HL-60 (cell line): ENCODE data around the gene C3orf20.

Experiments
- DNase-seq, 2 experiments: peaks; one replicate each; pipeline ENCODE4 v3.0.0-alpha.2; 2010 to 2020; ENCODE audit warnings: low read depth in 1 of 2, low spot score in 1 of 2
- H3K27ac ChIP-seq: fragments of 250-450 bp; sonication (Bioruptor Pico); replicated peaks from 2 replicates; pipeline ENCODE4 v1.5.1; 2020; ENCODE audit warnings: mild to moderate bottlenecking, moderate library complexity
- H3K27me3 ChIP-seq: fragments of 250-450 bp; sonication (Bioruptor Pico); 2 replicates; pipeline ENCODE4 v1.5.1; 2021; ENCODE audit warnings: mild to moderate bottlenecking, moderate library complexity; ENCODE audit not compliant: insufficient read depth, poor library complexity, severe bottlenecking
- H3K4me3 ChIP-seq: replicated peaks from 2 replicates; pipeline ENCODE4 v1.5.1; 2011; ENCODE audit warnings: mild to moderate bottlenecking, control low read depth, low read length; ENCODE audit not compliant: insufficient read depth
- GABPA ChIP-seq: IDR thresholded peaks from 2 replicates; pipeline ENCODE4 v1.6.1; 2012; ENCODE audit warnings: low read depth
- POLR2AphosphoS5 ChIP-seq: IDR thresholded peaks from 2 replicates; pipeline ENCODE4 v1.6.1; 2012; ENCODE audit warnings: low read depth
- SPI1 ChIP-seq: IDR thresholded peaks from 2 replicates; pipeline ENCODE4 v1.6.1; 2012; ENCODE audit warnings: low read depth, mild to moderate bottlenecking, borderline replicate concordance
- TF ChIP-seq, protein P1 (sequence below): IDR thresholded peaks from 2 replicates; pipeline ENCODE4 v1.6.1; 2012; ENCODE audit warnings: low read depth; ENCODE audit not compliant: insufficient replicate concordance
- TF ChIP-seq, protein P2 (sequence below): IDR thresholded peaks from one replicate; pipeline ENCODE4 v1.5.1; 2011; ENCODE audit warnings: low read length, control low read depth, inconsistent platforms; ENCODE audit not compliant: insufficient read depth

The C3orf20 gene

DNA sequence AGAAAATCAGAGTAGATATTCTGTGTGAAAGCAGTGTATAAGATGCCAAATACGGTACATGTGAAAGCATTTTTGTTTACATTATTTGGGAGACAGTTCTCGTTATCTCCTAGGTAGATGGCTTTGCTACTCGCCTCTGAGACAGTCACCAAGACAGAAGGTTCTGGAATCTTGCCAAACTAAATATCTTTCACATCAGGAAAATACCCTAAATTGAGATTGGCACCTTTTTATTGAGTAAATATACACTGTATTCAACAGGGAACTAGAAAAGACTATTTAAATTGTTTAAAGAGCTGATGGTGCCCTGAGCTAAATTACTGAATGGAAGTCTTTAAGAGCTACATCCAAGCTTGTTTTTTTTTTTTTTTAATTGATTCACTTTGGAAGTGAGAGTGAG, 147.2 kb downstream of the C3orf20 start:
- peaks cover 5% of the 10 kb centered on the region for H3K27me3 ChIP-seq
- TF ChIP-seq, protein P1, sequence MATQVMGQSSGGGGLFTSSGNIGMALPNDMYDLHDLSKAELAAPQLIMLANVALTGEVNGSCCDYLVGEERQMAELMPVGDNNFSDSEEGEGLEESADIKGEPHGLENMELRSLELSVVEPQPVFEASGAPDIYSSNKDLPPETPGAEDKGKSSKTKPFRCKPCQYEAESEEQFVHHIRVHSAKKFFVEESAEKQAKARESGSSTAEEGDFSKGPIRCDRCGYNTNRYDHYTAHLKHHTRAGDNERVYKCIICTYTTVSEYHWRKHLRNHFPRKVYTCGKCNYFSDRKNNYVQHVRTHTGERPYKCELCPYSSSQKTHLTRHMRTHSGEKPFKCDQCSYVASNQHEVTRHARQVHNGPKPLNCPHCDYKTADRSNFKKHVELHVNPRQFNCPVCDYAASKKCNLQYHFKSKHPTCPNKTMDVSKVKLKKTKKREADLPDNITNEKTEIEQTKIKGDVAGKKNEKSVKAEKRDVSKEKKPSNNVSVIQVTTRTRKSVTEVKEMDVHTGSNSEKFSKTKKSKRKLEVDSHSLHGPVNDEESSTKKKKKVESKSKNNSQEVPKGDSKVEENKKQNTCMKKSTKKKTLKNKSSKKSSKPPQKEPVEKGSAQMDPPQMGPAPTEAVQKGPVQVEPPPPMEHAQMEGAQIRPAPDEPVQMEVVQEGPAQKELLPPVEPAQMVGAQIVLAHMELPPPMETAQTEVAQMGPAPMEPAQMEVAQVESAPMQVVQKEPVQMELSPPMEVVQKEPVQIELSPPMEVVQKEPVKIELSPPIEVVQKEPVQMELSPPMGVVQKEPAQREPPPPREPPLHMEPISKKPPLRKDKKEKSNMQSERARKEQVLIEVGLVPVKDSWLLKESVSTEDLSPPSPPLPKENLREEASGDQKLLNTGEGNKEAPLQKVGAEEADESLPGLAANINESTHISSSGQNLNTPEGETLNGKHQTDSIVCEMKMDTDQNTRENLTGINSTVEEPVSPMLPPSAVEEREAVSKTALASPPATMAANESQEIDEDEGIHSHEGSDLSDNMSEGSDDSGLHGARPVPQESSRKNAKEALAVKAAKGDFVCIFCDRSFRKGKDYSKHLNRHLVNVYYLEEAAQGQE: no peak
- TF ChIP-seq POLR2AphosphoS5 (no peak), GABPA (no peak), SPI1 (no peak)
- TF ChIP-seq, protein P2, sequence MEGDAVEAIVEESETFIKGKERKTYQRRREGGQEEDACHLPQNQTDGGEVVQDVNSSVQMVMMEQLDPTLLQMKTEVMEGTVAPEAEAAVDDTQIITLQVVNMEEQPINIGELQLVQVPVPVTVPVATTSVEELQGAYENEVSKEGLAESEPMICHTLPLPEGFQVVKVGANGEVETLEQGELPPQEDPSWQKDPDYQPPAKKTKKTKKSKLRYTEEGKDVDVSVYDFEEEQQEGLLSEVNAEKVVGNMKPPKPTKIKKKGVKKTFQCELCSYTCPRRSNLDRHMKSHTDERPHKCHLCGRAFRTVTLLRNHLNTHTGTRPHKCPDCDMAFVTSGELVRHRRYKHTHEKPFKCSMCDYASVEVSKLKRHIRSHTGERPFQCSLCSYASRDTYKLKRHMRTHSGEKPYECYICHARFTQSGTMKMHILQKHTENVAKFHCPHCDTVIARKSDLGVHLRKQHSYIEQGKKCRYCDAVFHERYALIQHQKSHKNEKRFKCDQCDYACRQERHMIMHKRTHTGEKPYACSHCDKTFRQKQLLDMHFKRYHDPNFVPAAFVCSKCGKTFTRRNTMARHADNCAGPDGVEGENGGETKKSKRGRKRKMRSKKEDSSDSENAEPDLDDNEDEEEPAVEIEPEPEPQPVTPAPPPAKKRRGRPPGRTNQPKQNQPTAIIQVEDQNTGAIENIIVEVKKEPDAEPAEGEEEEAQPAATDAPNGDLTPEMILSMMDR: no peak

More for the DNA sequence above, 147.2 kb downstream of the C3orf20 start:
- DNase-seq: no peak
- no peak overlapping the region for H3K27ac ChIP-seq
- H3K4me3 ChIP-seq: no peak overlapping the region
